Ramos (cell line): ENCODE results near the gene DCST2.

Experiments
- in situ Hi-C: fragments of 300-500 bp; cut with MboI; formaldehyde crosslinking; loops from one replicate; pipeline ENCODE4 v1.14.3; 2022; ENCODE audit warnings: low sequenced_read_pairs; ENCODE audit not compliant: unreplicated experiment

The DCST2 gene

GRCh38 chr1:155070721-155071569, 37.4 kb upstream of the DCST2 start:
- in situ Hi-C loops = loop anchor here (25.0 kb wide), 1 partner anchor 409 kb away; no protein-coding TSS in a partner anchor

- in situ Hi-C loops = loop anchor here (25.0 kb wide), 1 partner anchor 408 kb away; no protein-coding TSS in a partner anchor
These were observed 36.6 kb upstream of the DCST2 start for GRCh38 chr1:155070158-155070621.

- in situ Hi-C loops = loop anchor here (25.0 kb wide), 1 partner anchor 407 kb away; no protein-coding TSS in a partner anchor
These were observed 36.1 kb upstream of the DCST2 start for GRCh38 chr1:155069551-155070157.

GRCh38 chr1:155068599-155068998, 35.0 kb upstream of the DCST2 start:
- in situ Hi-C loops = loop anchor here (25.0 kb wide), 1 partner anchor 406 kb away; no protein-coding TSS in a partner anchor

- in situ Hi-C loops = loop anchor here (25.0 kb wide), 1 partner anchor 404 kb away; no protein-coding TSS in a partner anchor
These were observed 33.2 kb upstream of the DCST2 start for GRCh38 chr1:155066777-155067176.

- in situ Hi-C loops = loop anchor here (25.0 kb wide), 1 partner anchor 403 kb away; no protein-coding TSS in a partner anchor
These were observed 31.4 kb upstream of the DCST2 start for GRCh38 chr1:155064832-155065429.

- in situ Hi-C loops = loop anchor here (25.0 kb wide), 1 partner anchor 402 kb away; no protein-coding TSS in a partner anchor
These were observed 30.7 kb upstream of the DCST2 start for GRCh38 chr1:155064111-155064831.

- in situ Hi-C loops = loop anchor here (25.0 kb wide), 1 partner anchor 401 kb away; no protein-coding TSS in a partner anchor
These were observed 30.0 kb upstream of the DCST2 start, which contains the start of gene EFNA4 for GRCh38 chr1:155063550-155064110. Gene EFNA4, plus strand, starts transcription at chr1:155063740. Its CDS starts 84 bp downstream, at chr1:155063824.

GRCh38 chr1:155062702-155063411, 29.3 kb upstream of the DCST2 start:
- in situ Hi-C loops = loop anchor here (25.0 kb wide), 1 partner anchor 401 kb away; no protein-coding TSS in a partner anchor

GRCh38 chr1:155062151-155062686, 28.6 kb upstream of the DCST2 start:
- in situ Hi-C loops = loop anchor here (25.0 kb wide), 1 partner anchor 400 kb away; no protein-coding TSS in a partner anchor

- in situ Hi-C loops = loop anchor here (25.0 kb wide), 1 partner anchor 399 kb away; no protein-coding TSS in a partner anchor
These were observed 28.0 kb upstream of the DCST2 start for GRCh38 chr1:155061381-155062150.

- in situ Hi-C loops = loop anchor here (25.0 kb wide), 1 partner anchor 398 kb away; no protein-coding TSS in a partner anchor
These were observed 27.2 kb upstream of the DCST2 start for GRCh38 chr1:155060736-155061135.

- in situ Hi-C loops = loop anchor here (25.0 kb wide), 1 partner anchor 395 kb away; no protein-coding TSS in a partner anchor
These were observed 24.2 kb upstream of the DCST2 start for GRCh38 chr1:155057788-155058211.

GRCh38 chr1:155057104-155057503, 23.5 kb upstream of the DCST2 start:
- in situ Hi-C loops = loop anchor here (25.0 kb wide), 1 partner anchor 395 kb away; no protein-coding TSS in a partner anchor

GRCh38 chr1:155053531-155054105, 20.0 kb upstream of the DCST2 start:
- in situ Hi-C loops = loop anchor here (25.0 kb wide), 1 partner anchor 391 kb away; no protein-coding TSS in a partner anchor

- in situ Hi-C loops = loop anchor here (25.0 kb wide), 1 partner anchor 390 kb away; no protein-coding TSS in a partner anchor
These were observed 19.1 kb upstream of the DCST2 start for GRCh38 chr1:155052439-155053395.
